ENCODE data around the gene THBD.
A peak's percentile ranks its signal among the peaks of the same experiment; 100 is the strongest.
"Not testable (repeated sequence)": the region's sequence is repeated elsewhere in the genome, so short reads cannot be mapped to it uniquely, and the experiment has no call there.

Gene THBD

DNA sequence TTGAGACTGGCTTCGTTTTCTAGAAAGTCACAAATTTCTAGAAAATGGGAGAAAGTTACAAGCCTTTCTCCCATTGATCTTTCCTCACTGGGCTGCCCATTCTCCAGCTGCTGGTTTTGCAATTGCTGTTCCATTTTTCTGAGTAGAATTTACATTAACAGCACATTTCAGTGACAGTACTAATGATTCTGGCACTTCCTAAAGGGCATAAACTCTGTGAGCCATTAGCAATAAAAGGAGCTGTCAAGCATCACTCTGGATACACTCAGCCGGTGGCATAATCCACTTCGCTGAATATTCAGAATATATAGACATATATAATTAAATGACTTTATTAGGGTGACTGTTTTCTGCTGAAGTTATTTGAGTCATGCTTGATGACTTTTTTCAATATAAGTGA, 21.1 kb downstream of the THBD start:
- no peak overlapping the region for H3K4me3 ChIP-seq (ENCODE audit: low read length)
- TF ChIP-seq, protein P1, sequence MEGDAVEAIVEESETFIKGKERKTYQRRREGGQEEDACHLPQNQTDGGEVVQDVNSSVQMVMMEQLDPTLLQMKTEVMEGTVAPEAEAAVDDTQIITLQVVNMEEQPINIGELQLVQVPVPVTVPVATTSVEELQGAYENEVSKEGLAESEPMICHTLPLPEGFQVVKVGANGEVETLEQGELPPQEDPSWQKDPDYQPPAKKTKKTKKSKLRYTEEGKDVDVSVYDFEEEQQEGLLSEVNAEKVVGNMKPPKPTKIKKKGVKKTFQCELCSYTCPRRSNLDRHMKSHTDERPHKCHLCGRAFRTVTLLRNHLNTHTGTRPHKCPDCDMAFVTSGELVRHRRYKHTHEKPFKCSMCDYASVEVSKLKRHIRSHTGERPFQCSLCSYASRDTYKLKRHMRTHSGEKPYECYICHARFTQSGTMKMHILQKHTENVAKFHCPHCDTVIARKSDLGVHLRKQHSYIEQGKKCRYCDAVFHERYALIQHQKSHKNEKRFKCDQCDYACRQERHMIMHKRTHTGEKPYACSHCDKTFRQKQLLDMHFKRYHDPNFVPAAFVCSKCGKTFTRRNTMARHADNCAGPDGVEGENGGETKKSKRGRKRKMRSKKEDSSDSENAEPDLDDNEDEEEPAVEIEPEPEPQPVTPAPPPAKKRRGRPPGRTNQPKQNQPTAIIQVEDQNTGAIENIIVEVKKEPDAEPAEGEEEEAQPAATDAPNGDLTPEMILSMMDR (conservative IDR thresholded peaks at IDR 0.05; ENCODE audit: low read depth, low read length) = no peak
- no peak for DNase-seq (ENCODE audit: low read depth)

DNA sequence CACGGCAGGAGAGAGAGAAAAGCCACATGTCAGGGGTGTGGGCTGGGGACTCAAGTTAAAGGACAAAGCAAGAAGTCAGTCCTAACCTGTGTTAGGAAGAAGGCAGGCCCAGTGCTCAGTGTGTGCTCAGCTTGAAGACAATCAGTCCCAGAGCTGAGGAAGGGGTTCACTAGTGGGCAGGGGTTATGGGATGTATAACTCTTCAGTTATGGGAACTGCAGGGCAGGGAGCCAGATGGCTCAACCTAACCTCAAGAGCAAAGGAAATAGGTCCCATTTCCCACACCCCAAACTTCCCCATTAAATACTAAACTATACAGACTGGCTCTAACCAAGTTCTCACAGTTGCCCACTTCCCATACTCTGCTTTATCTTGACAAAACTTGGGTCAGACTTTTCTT, 21.8 kb downstream of the THBD start:
- DNase-seq (ENCODE audit: low read depth) = no peak
- TF ChIP-seq, protein P1 (conservative IDR thresholded peaks at IDR 0.05; ENCODE audit: low read depth, low read length) = no peak
- H3K4me3 ChIP-seq (ENCODE audit: low read length) = no peak overlapping the region

DNA sequence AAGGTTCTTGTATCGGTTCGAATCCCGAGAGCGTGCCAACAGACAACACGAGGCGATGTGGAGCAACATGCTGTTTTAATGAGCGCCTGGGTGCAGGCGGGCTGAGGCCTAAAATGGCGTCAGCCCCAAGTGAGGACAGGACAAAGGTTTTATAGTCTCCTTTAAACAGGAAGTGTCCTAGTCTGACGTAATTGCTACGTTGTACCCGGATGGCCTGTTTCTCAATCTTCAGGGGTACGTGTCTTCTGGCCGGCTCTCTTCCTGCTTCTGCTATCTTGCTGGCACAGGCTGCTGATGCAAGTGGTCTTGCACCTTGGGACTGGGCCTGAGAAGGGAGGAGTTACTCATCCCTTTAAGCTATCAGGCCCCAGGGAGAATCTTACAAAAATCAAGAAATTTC, 24.0 kb downstream of the THBD start:
- H3K4me3 ChIP-seq (ENCODE audit: low read length); DNase-seq (ENCODE audit: low read depth): not testable (repeated sequence)

DNA sequence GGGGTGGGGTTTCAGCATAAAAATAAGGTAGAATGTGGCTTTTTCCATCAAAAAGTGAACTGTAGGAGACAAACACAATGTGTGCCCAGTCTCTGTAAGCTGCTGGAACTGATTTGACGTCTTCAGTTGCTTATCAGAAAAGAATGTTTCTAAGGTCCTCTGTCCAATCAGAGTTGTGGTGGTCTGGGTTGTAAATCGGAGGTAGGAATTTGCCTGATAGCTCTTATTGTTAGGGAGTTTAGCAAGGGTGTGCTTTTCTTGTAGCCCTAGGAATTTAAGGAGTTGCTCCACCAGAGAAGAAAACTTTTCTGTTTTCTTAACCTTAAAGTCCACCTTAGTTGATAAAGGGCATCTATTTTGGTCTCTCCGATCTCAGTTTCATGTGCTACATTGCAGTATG, 24.8 kb downstream of the THBD start:
- no peak overlapping the region for H3K4me3 ChIP-seq (ENCODE audit: low read length)
- no peak for DNase-seq (ENCODE audit: low read depth)
- TF ChIP-seq, protein P1 (conservative IDR thresholded peaks at IDR 0.05; ENCODE audit: low read depth, low read length) = no peak

DNA sequence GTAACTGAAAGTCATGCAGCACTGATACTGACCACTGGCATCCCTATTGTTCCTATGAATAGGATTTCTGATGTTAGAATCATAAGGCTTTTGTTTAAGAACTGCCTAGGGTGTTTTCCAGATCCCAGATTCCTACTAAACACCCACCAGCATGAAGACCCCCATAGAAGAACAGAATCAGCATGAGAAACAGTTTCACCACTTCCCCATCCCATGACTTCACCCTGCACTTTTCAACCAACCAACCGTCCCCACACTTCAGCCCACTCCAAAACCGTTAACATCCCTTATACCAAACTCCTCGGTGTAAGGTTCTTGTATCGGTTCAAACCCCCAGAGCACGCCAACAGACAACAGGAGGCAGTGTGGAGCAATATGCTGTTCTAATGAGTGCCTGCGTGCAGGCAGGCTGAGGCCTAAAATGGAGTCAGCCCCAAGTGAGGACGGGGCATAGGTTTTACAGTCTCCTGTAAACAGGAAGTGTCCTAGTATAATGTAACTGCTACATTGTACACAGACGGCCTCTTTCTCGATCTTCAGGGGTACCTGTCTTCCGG, 25.8 kb downstream of the THBD start:
- H3K4me3 ChIP-seq (ENCODE audit: low read length) = no peak overlapping the region
- DNase-seq (ENCODE audit: low read depth) = no peak
- TF ChIP-seq, protein P1 (conservative IDR thresholded peaks at IDR 0.05; ENCODE audit: low read depth, low read length) = no peak

DNA sequence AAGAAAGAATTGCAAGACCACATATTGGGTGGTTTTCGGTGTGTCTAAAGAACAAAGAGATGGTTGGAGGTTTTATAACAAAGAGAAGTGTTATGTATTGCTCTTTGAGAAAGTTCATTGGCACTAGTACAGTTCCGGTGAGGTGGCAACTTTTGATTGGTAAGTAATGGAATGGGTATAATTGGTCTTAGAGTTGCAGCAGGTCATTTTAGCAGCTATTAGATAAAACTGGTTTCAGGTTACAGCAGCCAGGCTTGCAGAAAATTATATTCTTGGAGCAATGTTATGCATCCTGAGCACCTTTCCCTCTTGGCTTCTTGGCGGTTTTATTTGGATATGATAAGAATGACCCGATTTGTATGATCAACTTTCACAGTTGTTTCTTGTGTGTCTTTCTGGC, 26.6 kb downstream of the THBD start:
- DNase-seq (ENCODE audit: low read depth) = peak; percentile 50
- H3K4me3 ChIP-seq (ENCODE audit: low read length) = no peak overlapping the region
- TF ChIP-seq, protein P1 (conservative IDR thresholded peaks at IDR 0.05; ENCODE audit: low read depth, low read length) = no peak

DNA sequence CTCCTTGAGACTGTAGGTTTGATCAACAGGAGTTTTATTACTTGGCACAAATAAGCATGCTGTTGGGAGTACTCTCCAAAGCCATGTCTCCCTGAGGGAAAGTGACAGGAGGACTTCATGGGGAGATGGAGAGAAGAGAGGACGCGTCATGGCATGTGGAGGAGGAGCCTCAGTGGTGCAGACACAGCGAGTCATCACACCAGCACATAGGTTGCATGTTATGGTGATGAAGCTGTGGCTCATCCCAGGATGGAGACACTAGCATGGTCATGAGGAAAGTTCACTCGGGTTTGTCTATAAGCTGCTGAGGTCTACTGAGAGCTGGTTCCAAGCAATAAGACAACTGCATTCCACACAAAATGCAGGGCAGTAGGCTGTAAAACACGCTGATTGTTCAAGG, 27.5 kb downstream of the THBD start:
- no peak overlapping the region for H3K4me3 ChIP-seq (ENCODE audit: low read length)
- TF ChIP-seq, protein P1 (conservative IDR thresholded peaks at IDR 0.05; ENCODE audit: low read depth, low read length) = no peak
- DNase-seq (ENCODE audit: low read depth) = no peak

DNA sequence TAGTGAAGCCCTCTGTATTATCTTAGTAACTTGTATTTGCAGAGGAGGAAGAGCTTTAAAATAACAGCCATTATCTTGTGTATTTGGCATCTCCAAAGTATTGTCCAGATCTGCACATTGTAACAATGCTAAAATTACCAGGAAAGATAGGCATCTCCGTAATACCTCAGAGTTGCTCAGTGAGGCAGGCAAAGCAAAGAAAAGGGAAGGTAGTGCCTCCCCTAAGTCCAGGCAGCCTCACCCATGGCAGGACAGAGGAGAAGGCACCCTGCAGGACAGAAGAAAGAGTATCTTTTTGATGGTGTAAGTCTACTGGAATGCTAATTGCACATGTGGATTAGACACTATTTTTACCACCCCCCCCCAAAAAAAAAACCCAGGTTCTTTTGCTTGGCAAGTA, 27.9 kb downstream of the THBD start:
- TF ChIP-seq, protein P1 (conservative IDR thresholded peaks at IDR 0.05; ENCODE audit: low read depth, low read length) = no peak
- H3K4me3 ChIP-seq (ENCODE audit: low read length) = no peak overlapping the region
- no peak for DNase-seq (ENCODE audit: low read depth)

Measured in retinal pigment epithelial cell (primary cell).